ENCODE results near the gene PCSK4.
"Not testable (repeated sequence)": the region's sequence is repeated elsewhere in the genome, so short reads cannot be mapped to it uniquely, and the experiment has no call there.

Gene PCSK4

GRCh38 chr19:1452802-1453524, 37.2 kb downstream of the PCSK4 start:
- no peak for DNase-seq

GRCh38 chr19:1451916-1452801, 38.0 kb downstream of the PCSK4 start:
- DNase-seq, result no peak

GRCh38 chr19:1450735-1451731, 39.1 kb downstream of the PCSK4 start:
- DNase-seq, result no peak

GRCh38 chr19:1449467-1450442, 40.4 kb downstream of the PCSK4 start, which contains the start of gene APC2:
TSS of gene APC2 (plus strand) at chr19:1450121. CDS start at chr19:1453002, 2,881 bp downstream.
- DNase-seq, result peak; percentile 26

- no peak for DNase-seq
Measured at GRCh38 chr19:1447944-1448343, 42.2 kb downstream of the PCSK4 start.

- no peak for DNase-seq
Measured at GRCh38 chr19:1447504-1447903, 42.6 kb downstream of the PCSK4 start.

- DNase-seq, result no peak
Measured at GRCh38 chr19:1446713-1447481, 43.3 kb downstream of the PCSK4 start.

- DNase-seq, result peak; percentile 29
Measured at GRCh38 chr19:1445932-1446712, 44.0 kb downstream of the PCSK4 start.

GRCh38 chr19:1445185-1445931, 44.8 kb downstream of the PCSK4 start:
- DNase-seq, result peak; percentile 71

GRCh38 chr19:1441677-1442438, 48.3 kb downstream of the PCSK4 start:
- no peak for DNase-seq

GRCh38 chr19:1441022-1441426, 49.1 kb downstream of the PCSK4 start:
- no peak for DNase-seq

- DNase-seq, result no peak
Measured at GRCh38 chr19:1440418-1440801, 49.7 kb downstream of the PCSK4 start.

GRCh38 chr19:1439525-1440417, 50.4 kb downstream of the PCSK4 start:
- not testable (repeated sequence) for DNase-seq

GRCh38 chr19:1438933-1439354, 51.2 kb downstream of the PCSK4 start:
- no peak for DNase-seq

GRCh38 chr19:1438035-1438932, 51.9 kb downstream of the PCSK4 start, which contains the start of gene RPS15:
TSS of gene RPS15 (plus strand) at chr19:1438396. CDS start at chr19:1438426, 30 bp downstream.
- peak; percentile 82 for DNase-seq

- no peak for DNase-seq
Measured at GRCh38 chr19:1437609-1438008, 52.5 kb downstream of the PCSK4 start.
